Small intestine (tissue), 7 donors: ENCODE data around the gene STYX. TPM values are rescaled to one million over a fixed set of nuclear protein-coding genes. Genes with fewer than 3 reads are reported as not detected.

Source experiments
- DNase-seq, 2 donors: peaks; one replicate each; pipeline versions ENCODE4 v3.0.0 to v3.0.0-alpha.2; 2013
- FAIRE-seq: peaks from 2 replicates; lab custom pipeline; 2012; peaks lifted over from hg19 to GRCh38; lab: Jason Lieb, UNC
- H3K27ac ChIP-seq, 3 donors: one replicate each; pipeline ENCODE4 v1.5.1; 2013; ENCODE audit warnings: low read length in 2 of 3, mild to moderate bottlenecking in 2 of 3, control low read depth in 1 of 3, inconsistent platforms in 1 of 3, low read depth in 1 of 3, moderate library complexity in 1 of 3
- H3K27me3 ChIP-seq, 3 donors: one replicate each; pipeline ENCODE4 v1.6.1; 2013; ENCODE audit warnings: low read length in 3 of 3, inconsistent platforms in 1 of 3; ENCODE audit not compliant: control insufficient read depth in 3 of 3, insufficient read depth in 3 of 3
- H3K36me3 ChIP-seq, 3 donors: one replicate each; pipeline ENCODE4 v1.6.1; 2013; ENCODE audit warnings: low read length in 3 of 3, inconsistent platforms in 1 of 3, low read depth in 1 of 3, mild to moderate bottlenecking in 1 of 3, moderate library complexity in 1 of 3; ENCODE audit not compliant: control insufficient read depth in 3 of 3, insufficient read depth in 2 of 3
- H3K4me1 ChIP-seq, 3 donors: one replicate each; pipeline ENCODE4 v1.6.1; 2013; ENCODE audit warnings: low read length in 2 of 3, inconsistent platforms in 1 of 3, low read depth in 1 of 3, mild to moderate bottlenecking in 1 of 3, moderate library complexity in 1 of 3; ENCODE audit not compliant: control insufficient read depth in 3 of 3, insufficient read depth in 2 of 3
- H3K4me3 ChIP-seq, 3 donors: one replicate each; pipeline ENCODE4 v1.5.1; 2013; ENCODE audit warnings: low read length in 3 of 3, control low read depth in 1 of 3, inconsistent platforms in 1 of 3, low read depth in 1 of 3, mild to moderate bottlenecking in 1 of 3, moderate library complexity in 1 of 3
- H3K9me3 ChIP-seq, 2 donors: one replicate each; pipeline ENCODE4 v1.6.1; 2013; ENCODE audit warnings: low read depth in 1 of 2, low read length in 1 of 2; ENCODE audit not compliant: control insufficient read depth in 2 of 2, insufficient read depth in 1 of 2
- WGBS, 3 donors: extraction: QIAGEN DNeasy Blood & Tissue Kit; methylation state at CpG; one replicate each; pipeline ENCODE4 v1.1.7; 2013; 5-methylcytosine and 5-hydroxymethylcytosine counted together
- polyA plus RNA-seq, 4 donors: library from polyadenylated mRNA; stranded (reverse) in 3 of 4; unstranded in 1 of 4; fragments of 200-250 nt in 3 of 4; fragments of 120-200 nt in 1 of 4; gene quantifications; one replicate each; pipeline versions ENCODE4 v1.2.1 to v1.2.3, GENCODE V29; 2013
- donor health status: healthy with polysubstance abuse.
- donor health status: control.
- donor health status: control.
- donor health status: Bipolar disorder and iron deficiency.
- donor health status: healthy.

STYX gene
- polyA plus RNA-seq, 4 donors = 4.9 to 11.0 (median 6.1) TPM

- Histone ChIP-seq H3K9me3 (no peaks in the 10 kb centered on the region), H3K27me3 (no peaks in the 10 kb centered on the region), H3K4me3 (peak overlapping the region; percentile 84 to 100 (median 93)), H3K36me3 (peaks cover 0 to 23% (median 5%) of the 10 kb centered on the region in 3 donors), H3K27ac (peak overlapping the region; percentile 78 to 94 (median 89)), H3K4me1 (no peaks in the 10 kb centered on the region)
- 1% methylated on average over 11 of the region's 11 CpGs for WGBS, 3 donors
- FAIRE-seq = no peak
- peak in 1 of 2 donors; percentile 37 for DNase-seq
Observed at GRCh38 chr14:52730709-52731111, 744 bp downstream of the STYX start.

- DNase-seq = no peak
- no peaks in the 10 kb centered on the region for H3K9me3 ChIP-seq
- H3K4me1 ChIP-seq = no peaks in the 10 kb centered on the region
- H3K36me3 ChIP-seq = peaks cover 0 to 14% (median 5%) of the 10 kb centered on the region in 3 donors
- H3K27ac ChIP-seq = no peak overlapping the region
- no peaks in the 10 kb centered on the region for H3K27me3 ChIP-seq
- no peak overlapping the region for H3K4me3 ChIP-seq
- FAIRE-seq = no peak
- WGBS, 3 donors = 95 to 97% (median 96%) methylated on average over 9 of the region's 9 CpGs
Observed at GRCh38 chr14:52733824-52734223, 3.9 kb downstream of the STYX start.

GRCh38 chr14:52735921-52736489 lies 6.0 kb downstream of the STYX start:
- Histone ChIP-seq H3K4me1 (no peaks in the 10 kb centered on the region), H3K9me3 (no peaks in the 10 kb centered on the region), H3K27me3 (no peaks in the 10 kb centered on the region), H3K36me3 (peaks cover 0 to 18% (median 5%) of the 10 kb centered on the region in 3 donors), H3K27ac (no peak overlapping the region), H3K4me3 (no peak overlapping the region)
- WGBS, 3 donors = 62 to 81% (median 70%) methylated on average over 1 of the region's 1 CpG
- DNase-seq = no peak
- no peak for FAIRE-seq

GRCh38 chr14:52738409-52738808 lies 8.4 kb downstream of the STYX start:
- no peaks in the 10 kb centered on the region for H3K27me3 ChIP-seq
- FAIRE-seq (no peak), DNase-seq (no peak)
- no peak overlapping the region for H3K4me3 ChIP-seq
- peaks cover 0 to 10% (median 2%) of the 10 kb centered on the region in 3 donors for H3K36me3 ChIP-seq
- no peak overlapping the region for H3K27ac ChIP-seq
- peaks cover 0 to 4% (median 2%) of the 10 kb centered on the region in 3 donors for H3K4me1 ChIP-seq
- no peaks in the 10 kb centered on the region for H3K9me3 ChIP-seq

DNA sequence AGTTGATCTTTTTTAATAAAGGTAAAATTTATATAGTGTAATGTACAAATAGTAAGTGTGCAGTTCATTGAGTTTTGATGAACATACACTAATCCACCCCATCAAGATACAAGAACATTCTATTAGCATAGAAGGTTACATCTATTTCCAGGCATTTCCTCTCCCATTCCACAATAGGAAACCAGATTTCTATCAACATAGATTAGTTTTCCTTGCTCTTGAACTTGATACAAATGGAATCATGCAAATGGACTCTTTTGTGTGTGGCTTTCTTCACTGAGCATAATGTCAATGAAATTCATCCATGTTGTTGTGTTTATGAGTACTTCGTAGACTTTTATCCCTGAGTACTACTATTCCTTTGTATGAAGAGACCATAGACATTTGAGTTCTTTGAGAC lies 10.8 kb downstream of the STYX start:
- DNase-seq = no peak
- Histone ChIP-seq H3K27me3 (no peaks in the 10 kb centered on the region), H3K9me3 (no peaks in the 10 kb centered on the region), H3K36me3 (peaks cover 0 to 9% (median 0%) of the 10 kb centered on the region in 3 donors), H3K4me1 (peaks cover 0 to 4% (median 2%) of the 10 kb centered on the region in 3 donors), H3K4me3 (no peak overlapping the region), H3K27ac (no peak overlapping the region)
- 92 to 97% (median 95%) methylated on average over 1 of the region's 1 CpG for WGBS, 3 donors
- no peak for FAIRE-seq

- H3K4me1 ChIP-seq = peaks cover 0 to 4% (median 2%) of the 10 kb centered on the region in 3 donors
- peak overlapping the region in 2 of 3 donors; percentile 78 to 95 for H3K27ac ChIP-seq
- DNase-seq = no peak
- peaks cover 0 to 9% (median 0%) of the 10 kb centered on the region in 3 donors for H3K36me3 ChIP-seq
- H3K4me3 ChIP-seq = no peak overlapping the region
- H3K27me3 ChIP-seq = no peaks in the 10 kb centered on the region
- H3K9me3 ChIP-seq = no peaks in the 10 kb centered on the region
- FAIRE-seq = no peak
Observed at GRCh38 chr14:52741865-52742264, 11.9 kb downstream of the STYX start.

DNA sequence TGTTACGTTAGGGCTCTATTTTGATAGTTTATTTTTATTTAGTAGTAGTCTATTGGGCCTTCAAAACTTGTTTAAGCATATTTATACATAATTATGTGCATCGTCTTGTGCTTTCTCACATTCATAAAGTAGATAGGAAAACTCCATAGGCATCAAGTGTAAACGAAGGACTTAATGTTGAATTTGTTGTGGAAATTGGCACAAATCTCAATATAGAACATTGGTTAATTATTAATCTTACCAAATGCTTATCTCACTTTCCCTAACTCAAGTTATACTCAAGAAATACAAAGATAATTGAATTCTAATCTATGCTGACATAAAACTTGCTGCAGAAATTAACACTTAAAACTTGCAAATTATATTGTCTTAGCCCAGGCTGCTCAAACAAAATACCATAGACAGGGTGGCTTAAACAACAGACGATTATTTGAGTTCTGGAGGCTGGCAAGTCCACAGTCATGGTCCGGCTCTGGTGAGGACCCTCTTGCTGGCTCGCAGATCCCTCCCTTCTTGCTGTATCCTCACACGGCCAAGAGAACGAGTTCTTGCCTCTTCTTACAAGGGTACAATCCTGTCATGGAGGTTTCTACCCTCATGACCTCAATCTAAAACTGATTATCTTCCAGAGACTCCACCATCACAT lies 18.8 kb downstream of the STYX start:
- WGBS, 3 donors = 54 to 74% (median 66%) methylated on average over 8 of the region's 8 CpGs
- Histone ChIP-seq H3K27me3 (no peaks in the 10 kb centered on the region), H3K9me3 (no peaks in the 10 kb centered on the region), H3K4me1 (no peaks in the 10 kb centered on the region), H3K36me3 (peaks cover 0 to 18% (median 2%) of the 10 kb centered on the region in 3 donors), H3K4me3 (no peak overlapping the region), H3K27ac (no peak overlapping the region)
- DNase-seq (no peak), FAIRE-seq (no peak)

DNA sequence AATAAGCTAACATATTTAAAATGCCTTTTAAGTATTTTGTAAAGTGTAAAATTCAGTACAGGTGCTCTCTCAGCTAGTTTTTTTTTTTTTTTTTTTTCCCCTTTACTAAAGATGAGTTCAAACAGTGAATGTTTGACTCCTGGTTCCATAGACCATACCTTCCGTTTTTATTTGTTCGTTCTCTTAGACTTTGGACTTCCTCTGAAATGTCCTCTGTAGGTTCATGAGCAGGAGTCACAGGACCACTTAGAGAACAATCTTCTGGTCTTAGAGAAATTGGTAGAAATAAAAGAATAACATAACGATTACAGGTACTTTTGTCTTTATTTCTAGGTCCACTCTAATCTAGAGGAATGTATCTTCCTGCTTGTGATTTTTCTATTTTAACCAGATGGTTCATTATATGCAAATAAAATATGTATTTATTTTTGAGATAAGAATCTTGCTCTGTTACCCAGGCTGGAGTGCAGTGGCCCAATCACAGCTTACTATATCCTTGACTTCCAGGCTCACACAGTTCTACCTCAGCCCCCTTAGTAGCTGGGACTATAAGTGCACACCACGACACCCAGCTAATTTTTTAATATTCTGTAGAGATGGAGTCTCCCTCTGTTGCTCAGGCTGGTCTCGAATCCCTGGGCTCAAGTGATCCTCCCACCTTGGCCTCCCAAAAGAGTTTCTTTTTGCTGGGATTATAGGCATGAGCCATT lies 25.8 kb downstream of the STYX start:
- DNase-seq (peak; percentile 18 to 57), FAIRE-seq (no peak)
- Histone ChIP-seq H3K4me1 (no peaks in the 10 kb centered on the region), H3K27me3 (no peaks in the 10 kb centered on the region), H3K36me3 (peaks cover 0 to 17% (median 2%) of the 10 kb centered on the region in 3 donors), H3K9me3 (no peaks in the 10 kb centered on the region), H3K27ac (no peak overlapping the region), H3K4me3 (no peak overlapping the region)
- 62 to 88% (median 67%) methylated on average over 5 of the region's 5 CpGs for WGBS, 3 donors
